WTC11 (cell line): Measurements from ENCODE around the gene NRDC. TPM values are rescaled to one million over a fixed set of nuclear protein-coding genes. Genes with fewer than 3 reads are reported as not detected.

Source experiments
- ATAC-seq: fragments of 200-7000 bp; cut with Tn5 transposase; 2 replicates; pipeline ENCODE4 v1.10.0; 2021; ENCODE audit warnings: mild to moderate bottlenecking, moderate library complexity
- CTCF ChIA-PET: fragments of 300-600 bp; sonication (Branson Sonifier 250); formaldehyde crosslinking; loops from one replicate; lab custom pipeline; 2021; ENCODE audit warnings: antibody characterized with exemption; lab: Charles Lee
- POLR2A ChIA-PET: fragments of 350-600 bp; sonication (Branson Sonifier 250); formaldehyde crosslinking; loops from one replicate; lab custom pipeline; 2021; ENCODE audit warnings: antibody characterized with exemption; lab: Charles Lee
- DNase-seq: peaks from one replicate; pipeline ENCODE4 v3.0.0; 2021; ENCODE audit warnings: low spot score
- H3K27ac Mint-ChIP-seq: 2 replicates; pipeline ENCODE4 v1.8.0; 2021; ENCODE audit warnings: mixed read lengths
- H3K27me3 Mint-ChIP-seq: 2 replicates; pipeline ENCODE4 v1.8.0; 2021; ENCODE audit warnings: low read depth, mild to moderate bottlenecking, moderate library complexity, mixed read lengths
- H3K36me3 Mint-ChIP-seq: 2 replicates; pipeline ENCODE4 v1.8.0; 2021; ENCODE audit warnings: mixed read lengths
- H3K4me1 Mint-ChIP-seq: 2 replicates; pipeline ENCODE4 v1.8.0; 2022; ENCODE audit warnings: mixed read lengths
- H3K4me3 Mint-ChIP-seq: 2 replicates; pipeline ENCODE4 v1.8.0; 2021; ENCODE audit warnings: mild to moderate bottlenecking, moderate library complexity, mixed read lengths
- H3K9me3 Mint-ChIP-seq: 2 replicates; pipeline ENCODE4 v1.8.0; 2021; ENCODE audit warnings: mixed read lengths
- ELF4 ChIP-seq: sonication (generic); formaldehyde crosslinking; IDR thresholded peaks from 2 replicates; pipeline ENCODE4 v1.8.1; 2022; ENCODE audit warnings: low read depth, mild to moderate bottlenecking, moderate library complexity, missing genetic modification reagents
- FOXK1 ChIP-seq: sonication (generic); formaldehyde crosslinking; IDR thresholded peaks from 2 replicates; pipeline ENCODE4 v1.8.0; 2022; ENCODE audit warnings: mild to moderate bottlenecking, moderate library complexity, missing genetic modification reagents
- GRHL2 ChIP-seq: fragments of 250-450 bp; sonication (Bioruptor Pico); IDR thresholded peaks from 2 replicates; pipeline ENCODE4 v1.8.0; 2022; ENCODE audit warnings: mild to moderate bottlenecking, moderate library complexity; ENCODE audit not compliant: insufficient replicate concordance, severe bottlenecking
- JAZF1 ChIP-seq: fragments of 250-450 bp; sonication (Bioruptor Pico); IDR thresholded peaks from 2 replicates; pipeline ENCODE4 v1.9.0; 2021; ENCODE audit warnings: moderate library complexity, mild to moderate bottlenecking, inconsistent platforms
- NFE2L1 ChIP-seq: sonication (generic); formaldehyde crosslinking; IDR thresholded peaks from 2 replicates; pipeline ENCODE4 v1.8.1; 2023; ENCODE audit warnings: missing genetic modification reagents
- NR3C1 ChIP-seq: sonication (generic); formaldehyde crosslinking; conservative IDR thresholded peaks from 2 replicates; pipeline ENCODE4 v1.8.1; 2023; ENCODE audit warnings: low read depth, mild to moderate bottlenecking, missing genetic modification reagents
- RORB ChIP-seq: fragments of 250-450 bp; sonication (Bioruptor Pico); IDR thresholded peaks from 2 replicates; pipeline ENCODE4 v1.9.0; 2021; ENCODE audit warnings: mild to moderate bottlenecking
- SMAD3 ChIP-seq: sonication (generic); formaldehyde crosslinking; IDR thresholded peaks from 2 replicates; pipeline ENCODE4 v1.8.0; 2022; ENCODE audit warnings: missing genetic modification reagents, mild to moderate bottlenecking, borderline replicate concordance
- ZNF232 ChIP-seq: sonication (generic); formaldehyde crosslinking; IDR thresholded peaks from 2 replicates; pipeline ENCODE4 v1.8.0; 2022; ENCODE audit warnings: mild to moderate bottlenecking, missing genetic modification reagents
- ZNF671 ChIP-seq: fragments of 250-450 bp; sonication (Bioruptor Pico); IDR thresholded peaks from 2 replicates; pipeline ENCODE4 v1.8.0; 2021; ENCODE audit warnings: mild to moderate bottlenecking
- total RNA-seq: library from RNA; stranded (reverse); gene quantifications from 3 replicates; pipeline ENCODE4 v1.2.3, GENCODE V29; 2021
- TF ChIP-seq, protein P1 (sequence below): fragments of 250-450 bp; sonication (Bioruptor Pico); IDR thresholded peaks from 2 replicates; pipeline ENCODE4 v1.8.0; 2021; ENCODE audit warnings: mild to moderate bottlenecking
- TF ChIP-seq, protein P2 (sequence below): fragments of 250-450 bp; sonication (Bioruptor Pico); IDR thresholded peaks from 2 replicates; pipeline ENCODE4 v1.9.0; 2021; ENCODE audit warnings: mild to moderate bottlenecking
- TF ChIP-seq, protein P3 (sequence below): sonication (generic); formaldehyde crosslinking; IDR thresholded peaks from 2 replicates; pipeline ENCODE4 v1.8.0; 2023; ENCODE audit warnings: mild to moderate bottlenecking, missing genetic modification reagents
- TF ChIP-seq, protein P4 (sequence below): sonication (generic); formaldehyde crosslinking; IDR thresholded peaks from 2 replicates; pipeline ENCODE4 v1.8.1; 2023; ENCODE audit warnings: mild to moderate bottlenecking, moderate library complexity, missing genetic modification reagents
- TF ChIP-seq, protein P5 (sequence below): fragments of 200-600 bp; IDR thresholded peaks from 2 replicates; pipeline ENCODE4 v1.8.0; 2022; ENCODE audit warnings: antibody characterized with exemption
- TF ChIP-seq, protein P6 (sequence below): sonication (generic); formaldehyde crosslinking; IDR thresholded peaks from 2 replicates; pipeline ENCODE4 v1.8.1; 2022; ENCODE audit warnings: mild to moderate bottlenecking, missing genetic modification reagents, moderate library complexity, borderline replicate concordance
- TF ChIP-seq, protein P7 (sequence below): sonication (generic); formaldehyde crosslinking; IDR thresholded peaks from 2 replicates; pipeline ENCODE4 v1.8.1; 2022; ENCODE audit warnings: missing genetic modification reagents, borderline replicate concordance
- TF ChIP-seq, protein P8 (sequence below): sonication (generic); formaldehyde crosslinking; IDR thresholded peaks from 2 replicates; pipeline ENCODE4 v1.8.0; 2022; ENCODE audit warnings: mild to moderate bottlenecking, missing genetic modification reagents
- TF ChIP-seq, protein P9 (sequence below): sonication (generic); formaldehyde crosslinking; IDR thresholded peaks from 2 replicates; pipeline ENCODE4 v1.8.1; 2023; ENCODE audit warnings: mild to moderate bottlenecking, missing genetic modification reagents, moderate library complexity

NRDC gene
- total RNA-seq, 1 experiment from 2014 or later = 201 TPM

DNA sequence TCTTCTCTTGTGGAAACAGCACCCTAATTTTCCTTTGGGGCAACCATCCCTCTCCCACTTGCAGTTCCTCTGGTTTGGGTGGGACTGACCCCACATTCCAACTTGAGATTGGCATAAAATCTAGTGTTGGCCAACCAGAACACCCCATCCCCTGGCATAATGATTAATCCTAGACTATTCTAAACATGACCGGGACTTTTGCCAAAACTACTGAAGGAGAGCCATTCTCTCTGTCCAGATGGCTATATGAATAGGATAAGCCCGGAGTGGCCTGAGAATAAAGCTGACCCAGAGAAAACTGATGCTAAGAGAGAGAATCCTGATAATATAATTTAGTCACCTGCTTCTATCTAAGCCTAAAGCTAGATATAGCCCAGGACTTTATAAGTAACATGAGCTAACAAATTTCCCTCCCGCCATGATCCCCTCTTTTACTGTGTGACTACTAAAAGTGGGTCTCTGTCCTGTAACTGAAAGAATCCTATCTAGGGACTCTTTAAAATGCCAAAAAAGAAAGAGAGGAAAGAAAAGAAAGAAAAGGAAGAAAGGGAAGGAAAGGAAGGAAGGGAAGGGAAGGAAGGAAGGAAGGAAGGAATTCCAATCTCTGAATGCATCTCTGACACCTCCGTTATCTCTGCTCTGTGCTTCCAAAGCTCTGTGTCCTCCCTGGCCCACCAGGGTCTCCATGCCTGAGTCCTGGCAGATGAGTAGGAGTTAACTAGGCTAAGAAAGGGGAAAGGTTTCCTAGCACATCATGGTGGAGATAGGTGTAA lies 28.0 kb upstream of the NRDC start:
- DNase-seq (no peak), ATAC-seq (no peak)
- Mint-ChIP-seq H3K27me3 (no peaks in the 10 kb centered on the region), H3K27ac (0 out of 2 replicates have a peak overlapping the region, but pooled peaks have one; percentile 61), H3K9me3 (peaks cover 6% of the 10 kb centered on the region), H3K4me1 (peaks cover 23% of the 10 kb centered on the region), H3K36me3 (peaks cover 14% of the 10 kb centered on the region), H3K4me3 (no peak overlapping the region)
- ChIA-PET CTCF (interaction anchor here (1.7 kb wide), 1 partner anchor 9 kb away, joined by 8 read pairs; no protein-coding TSS in a partner anchor), POLR2A (interaction anchor here (0.7 kb wide), 2 partner anchors 442 to 570 kb away, joined by 5 read pairs; no protein-coding TSS in a partner anchor)
- no peak for TF ChIP-seq ELF4 (CRISPR knock-in tag)
- no peak for TF ChIP-seq ZNF671 (CRISPR knock-in tag)
- no peak for TF ChIP-seq JAZF1 (CRISPR knock-in tag)
- TF ChIP-seq ZNF232 (CRISPR knock-in tag) = no peak
- TF ChIP-seq, protein P1, sequence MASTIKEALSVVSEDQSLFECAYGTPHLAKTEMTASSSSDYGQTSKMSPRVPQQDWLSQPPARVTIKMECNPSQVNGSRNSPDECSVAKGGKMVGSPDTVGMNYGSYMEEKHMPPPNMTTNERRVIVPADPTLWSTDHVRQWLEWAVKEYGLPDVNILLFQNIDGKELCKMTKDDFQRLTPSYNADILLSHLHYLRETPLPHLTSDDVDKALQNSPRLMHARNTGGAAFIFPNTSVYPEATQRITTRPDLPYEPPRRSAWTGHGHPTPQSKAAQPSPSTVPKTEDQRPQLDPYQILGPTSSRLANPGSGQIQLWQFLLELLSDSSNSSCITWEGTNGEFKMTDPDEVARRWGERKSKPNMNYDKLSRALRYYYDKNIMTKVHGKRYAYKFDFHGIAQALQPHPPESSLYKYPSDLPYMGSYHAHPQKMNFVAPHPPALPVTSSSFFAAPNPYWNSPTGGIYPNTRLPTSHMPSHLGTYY = no peak
- no peak for TF ChIP-seq GRHL2
- TF ChIP-seq, protein P2, sequence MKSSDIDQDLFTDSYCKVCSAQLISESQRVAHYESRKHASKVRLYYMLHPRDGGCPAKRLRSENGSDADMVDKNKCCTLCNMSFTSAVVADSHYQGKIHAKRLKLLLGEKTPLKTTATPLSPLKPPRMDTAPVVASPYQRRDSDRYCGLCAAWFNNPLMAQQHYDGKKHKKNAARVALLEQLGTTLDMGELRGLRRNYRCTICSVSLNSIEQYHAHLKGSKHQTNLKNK (CRISPR knock-in tag) = no peak
- TF ChIP-seq FOXK1 (CRISPR knock-in tag) = no peak
- TF ChIP-seq, protein P3, sequence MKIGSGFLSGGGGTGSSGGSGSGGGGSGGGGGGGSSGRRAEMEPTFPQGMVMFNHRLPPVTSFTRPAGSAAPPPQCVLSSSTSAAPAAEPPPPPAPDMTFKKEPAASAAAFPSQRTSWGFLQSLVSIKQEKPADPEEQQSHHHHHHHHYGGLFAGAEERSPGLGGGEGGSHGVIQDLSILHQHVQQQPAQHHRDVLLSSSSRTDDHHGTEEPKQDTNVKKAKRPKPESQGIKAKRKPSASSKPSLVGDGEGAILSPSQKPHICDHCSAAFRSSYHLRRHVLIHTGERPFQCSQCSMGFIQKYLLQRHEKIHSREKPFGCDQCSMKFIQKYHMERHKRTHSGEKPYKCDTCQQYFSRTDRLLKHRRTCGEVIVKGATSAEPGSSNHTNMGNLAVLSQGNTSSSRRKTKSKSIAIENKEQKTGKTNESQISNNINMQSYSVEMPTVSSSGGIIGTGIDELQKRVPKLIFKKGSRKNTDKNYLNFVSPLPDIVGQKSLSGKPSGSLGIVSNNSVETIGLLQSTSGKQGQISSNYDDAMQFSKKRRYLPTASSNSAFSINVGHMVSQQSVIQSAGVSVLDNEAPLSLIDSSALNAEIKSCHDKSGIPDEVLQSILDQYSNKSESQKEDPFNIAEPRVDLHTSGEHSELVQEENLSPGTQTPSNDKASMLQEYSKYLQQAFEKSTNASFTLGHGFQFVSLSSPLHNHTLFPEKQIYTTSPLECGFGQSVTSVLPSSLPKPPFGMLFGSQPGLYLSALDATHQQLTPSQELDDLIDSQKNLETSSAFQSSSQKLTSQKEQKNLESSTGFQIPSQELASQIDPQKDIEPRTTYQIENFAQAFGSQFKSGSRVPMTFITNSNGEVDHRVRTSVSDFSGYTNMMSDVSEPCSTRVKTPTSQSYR (CRISPR knock-in tag) = no peak
- TF ChIP-seq, protein P4, sequence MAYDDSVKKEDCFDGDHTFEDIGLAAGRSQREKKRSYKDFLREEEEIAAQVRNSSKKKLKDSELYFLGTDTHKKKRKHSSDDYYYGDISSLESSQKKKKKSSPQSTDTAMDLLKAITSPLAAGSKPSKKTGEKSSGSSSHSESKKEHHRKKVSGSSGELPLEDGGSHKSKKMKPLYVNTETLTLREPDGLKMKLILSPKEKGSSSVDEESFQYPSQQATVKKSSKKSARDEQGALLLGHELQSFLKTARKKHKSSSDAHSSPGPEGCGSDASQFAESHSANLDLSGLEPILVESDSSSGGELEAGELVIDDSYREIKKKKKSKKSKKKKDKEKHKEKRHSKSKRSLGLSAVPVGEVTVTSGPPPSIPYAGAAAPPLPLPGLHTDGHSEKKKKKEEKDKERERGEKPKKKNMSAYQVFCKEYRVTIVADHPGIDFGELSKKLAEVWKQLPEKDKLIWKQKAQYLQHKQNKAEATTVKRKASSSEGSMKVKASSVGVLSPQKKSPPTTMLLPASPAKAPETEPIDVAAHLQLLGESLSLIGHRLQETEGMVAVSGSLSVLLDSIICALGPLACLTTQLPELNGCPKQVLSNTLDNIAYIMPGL (CRISPR knock-in tag) = no peak
- TF ChIP-seq, protein P5, sequence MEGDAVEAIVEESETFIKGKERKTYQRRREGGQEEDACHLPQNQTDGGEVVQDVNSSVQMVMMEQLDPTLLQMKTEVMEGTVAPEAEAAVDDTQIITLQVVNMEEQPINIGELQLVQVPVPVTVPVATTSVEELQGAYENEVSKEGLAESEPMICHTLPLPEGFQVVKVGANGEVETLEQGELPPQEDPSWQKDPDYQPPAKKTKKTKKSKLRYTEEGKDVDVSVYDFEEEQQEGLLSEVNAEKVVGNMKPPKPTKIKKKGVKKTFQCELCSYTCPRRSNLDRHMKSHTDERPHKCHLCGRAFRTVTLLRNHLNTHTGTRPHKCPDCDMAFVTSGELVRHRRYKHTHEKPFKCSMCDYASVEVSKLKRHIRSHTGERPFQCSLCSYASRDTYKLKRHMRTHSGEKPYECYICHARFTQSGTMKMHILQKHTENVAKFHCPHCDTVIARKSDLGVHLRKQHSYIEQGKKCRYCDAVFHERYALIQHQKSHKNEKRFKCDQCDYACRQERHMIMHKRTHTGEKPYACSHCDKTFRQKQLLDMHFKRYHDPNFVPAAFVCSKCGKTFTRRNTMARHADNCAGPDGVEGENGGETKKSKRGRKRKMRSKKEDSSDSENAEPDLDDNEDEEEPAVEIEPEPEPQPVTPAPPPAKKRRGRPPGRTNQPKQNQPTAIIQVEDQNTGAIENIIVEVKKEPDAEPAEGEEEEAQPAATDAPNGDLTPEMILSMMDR = no peak

DNA sequence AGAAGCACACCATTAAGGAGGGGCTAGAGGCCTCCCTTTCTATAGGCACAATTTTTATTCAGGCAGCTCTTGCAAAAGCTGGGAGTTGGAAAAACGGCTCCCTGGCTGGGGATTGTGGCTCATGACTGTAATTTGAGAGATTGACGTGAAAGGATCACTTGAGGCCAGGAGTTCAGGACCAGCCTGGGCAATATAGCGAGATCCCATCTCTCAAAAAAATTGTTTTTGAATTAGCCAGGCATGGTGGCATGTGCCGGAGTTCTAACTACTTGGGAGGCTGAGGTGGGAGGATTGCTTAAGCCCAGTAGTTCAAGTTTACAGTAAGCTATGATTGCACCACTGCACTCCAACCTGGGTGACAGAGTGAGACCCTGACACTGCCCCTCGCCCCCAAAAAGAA lies 23.9 kb upstream of the NRDC start:
- peaks cover 6% of the 10 kb centered on the region for H3K9me3 Mint-ChIP-seq
- POLR2A ChIA-PET = no interaction called here
- H3K27me3 Mint-ChIP-seq = no peaks in the 10 kb centered on the region
- H3K27ac Mint-ChIP-seq = no peak overlapping the region
- ATAC-seq (no peak), DNase-seq (no peak)
- H3K4me1 Mint-ChIP-seq = peaks cover 4% of the 10 kb centered on the region; the same call in 1 of the 2 replicates
- no peak overlapping the region for H3K4me3 Mint-ChIP-seq
- CTCF ChIA-PET = interaction anchor here (0.9 to 2.0 kb wide), 2 partner anchors 24 to 99 kb away, joined by 3 to 5 read pairs; no protein-coding TSS in a partner anchor
- H3K36me3 Mint-ChIP-seq = peaks cover 7% of the 10 kb centered on the region
- no peak for TF ChIP-seq ELF4 (CRISPR knock-in tag)
- TF ChIP-seq, protein P6, sequence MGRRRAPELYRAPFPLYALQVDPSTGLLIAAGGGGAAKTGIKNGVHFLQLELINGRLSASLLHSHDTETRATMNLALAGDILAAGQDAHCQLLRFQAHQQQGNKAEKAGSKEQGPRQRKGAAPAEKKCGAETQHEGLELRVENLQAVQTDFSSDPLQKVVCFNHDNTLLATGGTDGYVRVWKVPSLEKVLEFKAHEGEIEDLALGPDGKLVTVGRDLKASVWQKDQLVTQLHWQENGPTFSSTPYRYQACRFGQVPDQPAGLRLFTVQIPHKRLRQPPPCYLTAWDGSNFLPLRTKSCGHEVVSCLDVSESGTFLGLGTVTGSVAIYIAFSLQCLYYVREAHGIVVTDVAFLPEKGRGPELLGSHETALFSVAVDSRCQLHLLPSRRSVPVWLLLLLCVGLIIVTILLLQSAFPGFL (CRISPR knock-in tag) = no peak
- TF ChIP-seq NFE2L1 (CRISPR knock-in tag) = no peak
- TF ChIP-seq NR3C1 = no peak
- TF ChIP-seq, protein P7, sequence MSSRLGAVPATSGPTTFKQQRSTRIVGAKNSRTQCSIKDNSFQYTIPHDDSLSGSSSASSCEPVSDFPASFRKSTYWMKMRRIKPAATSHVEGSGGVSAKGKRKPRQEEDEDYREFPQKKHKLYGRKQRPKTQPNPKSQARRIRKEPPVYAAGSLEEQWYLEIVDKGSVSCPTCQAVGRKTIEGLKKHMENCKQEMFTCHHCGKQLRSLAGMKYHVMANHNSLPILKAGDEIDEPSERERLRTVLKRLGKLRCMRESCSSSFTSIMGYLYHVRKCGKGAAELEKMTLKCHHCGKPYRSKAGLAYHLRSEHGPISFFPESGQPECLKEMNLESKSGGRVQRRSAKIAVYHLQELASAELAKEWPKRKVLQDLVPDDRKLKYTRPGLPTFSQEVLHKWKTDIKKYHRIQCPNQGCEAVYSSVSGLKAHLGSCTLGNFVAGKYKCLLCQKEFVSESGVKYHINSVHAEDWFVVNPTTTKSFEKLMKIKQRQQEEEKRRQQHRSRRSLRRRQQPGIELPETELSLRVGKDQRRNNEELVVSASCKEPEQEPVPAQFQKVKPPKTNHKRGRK (CRISPR knock-in tag) = no peak
- TF ChIP-seq, protein P8, sequence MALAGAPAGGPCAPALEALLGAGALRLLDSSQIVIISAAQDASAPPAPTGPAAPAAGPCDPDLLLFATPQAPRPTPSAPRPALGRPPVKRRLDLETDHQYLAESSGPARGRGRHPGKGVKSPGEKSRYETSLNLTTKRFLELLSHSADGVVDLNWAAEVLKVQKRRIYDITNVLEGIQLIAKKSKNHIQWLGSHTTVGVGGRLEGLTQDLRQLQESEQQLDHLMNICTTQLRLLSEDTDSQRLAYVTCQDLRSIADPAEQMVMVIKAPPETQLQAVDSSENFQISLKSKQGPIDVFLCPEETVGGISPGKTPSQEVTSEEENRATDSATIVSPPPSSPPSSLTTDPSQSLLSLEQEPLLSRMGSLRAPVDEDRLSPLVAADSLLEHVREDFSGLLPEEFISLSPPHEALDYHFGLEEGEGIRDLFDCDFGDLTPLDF = no peak
- TF ChIP-seq SMAD3 (CRISPR knock-in tag) = no peak
- TF ChIP-seq RORB = no peak
- TF ChIP-seq, protein P9, sequence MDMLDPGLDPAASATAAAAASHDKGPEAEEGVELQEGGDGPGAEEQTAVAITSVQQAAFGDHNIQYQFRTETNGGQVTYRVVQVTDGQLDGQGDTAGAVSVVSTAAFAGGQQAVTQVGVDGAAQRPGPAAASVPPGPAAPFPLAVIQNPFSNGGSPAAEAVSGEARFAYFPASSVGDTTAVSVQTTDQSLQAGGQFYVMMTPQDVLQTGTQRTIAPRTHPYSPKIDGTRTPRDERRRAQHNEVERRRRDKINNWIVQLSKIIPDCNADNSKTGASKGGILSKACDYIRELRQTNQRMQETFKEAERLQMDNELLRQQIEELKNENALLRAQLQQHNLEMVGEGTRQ (CRISPR knock-in tag) = no peak
